GM19397 (cell line): ENCODE measurements around the gene THAP10.

Source experiments
- ATAC-seq: cut with Tn5 transposase; IDR thresholded peaks from one replicate; pipeline ENCODE4 v1.9.1; 2021; ENCODE audit warnings: mild to moderate bottlenecking, moderate library complexity; ENCODE audit not compliant: unreplicated experiment

THAP10 gene

GRCh38 chr15:70854666-70854976 is 37.6 kb downstream of the THAP10 start:
- ATAC-seq, result no peak

GRCh38 chr15:70853973-70854665 is 38.1 kb downstream of the THAP10 start, which contains the start of gene LARP6:
TSS of gene LARP6 (minus strand) at chr15:70854157. CDS start at chr15:70854088, 69 bp downstream.
- no peak for ATAC-seq

GRCh38 chr15:70853318-70853972 is 38.8 kb downstream of the THAP10 start:
- no peak for ATAC-seq

- ATAC-seq, result no peak
These were observed 39.5 kb downstream of the THAP10 start for GRCh38 chr15:70852501-70853317.

GRCh38 chr15:70851889-70852288 is 40.3 kb downstream of the THAP10 start:
- ATAC-seq, result no peak

GRCh38 chr15:70845602-70846360 is 46.5 kb downstream of the THAP10 start:
- ATAC-seq, result no peak

GRCh38 chr15:70837476-70837875 is 54.8 kb downstream of the THAP10 start:
- no peak for ATAC-seq

GRCh38 chr15:70835841-70836240 is 56.4 kb downstream of the THAP10 start:
- no peak for ATAC-seq

GRCh38 chr15:70835415-70835814 is 56.8 kb downstream of the THAP10 start:
- no peak for ATAC-seq

GRCh38 chr15:70834999-70835398 is 57.2 kb downstream of the THAP10 start:
- ATAC-seq, result no peak

- no peak for ATAC-seq
These were observed 58.1 kb downstream of the THAP10 start for GRCh38 chr15:70833861-70834765.

- no peak for ATAC-seq
These were observed 58.8 kb downstream of the THAP10 start for GRCh38 chr15:70833422-70833821.

GRCh38 chr15:70832176-70832575 is 60.1 kb downstream of the THAP10 start:
- no peak for ATAC-seq
